ENCODE measurements around the gene CLEC2A.

DNA sequence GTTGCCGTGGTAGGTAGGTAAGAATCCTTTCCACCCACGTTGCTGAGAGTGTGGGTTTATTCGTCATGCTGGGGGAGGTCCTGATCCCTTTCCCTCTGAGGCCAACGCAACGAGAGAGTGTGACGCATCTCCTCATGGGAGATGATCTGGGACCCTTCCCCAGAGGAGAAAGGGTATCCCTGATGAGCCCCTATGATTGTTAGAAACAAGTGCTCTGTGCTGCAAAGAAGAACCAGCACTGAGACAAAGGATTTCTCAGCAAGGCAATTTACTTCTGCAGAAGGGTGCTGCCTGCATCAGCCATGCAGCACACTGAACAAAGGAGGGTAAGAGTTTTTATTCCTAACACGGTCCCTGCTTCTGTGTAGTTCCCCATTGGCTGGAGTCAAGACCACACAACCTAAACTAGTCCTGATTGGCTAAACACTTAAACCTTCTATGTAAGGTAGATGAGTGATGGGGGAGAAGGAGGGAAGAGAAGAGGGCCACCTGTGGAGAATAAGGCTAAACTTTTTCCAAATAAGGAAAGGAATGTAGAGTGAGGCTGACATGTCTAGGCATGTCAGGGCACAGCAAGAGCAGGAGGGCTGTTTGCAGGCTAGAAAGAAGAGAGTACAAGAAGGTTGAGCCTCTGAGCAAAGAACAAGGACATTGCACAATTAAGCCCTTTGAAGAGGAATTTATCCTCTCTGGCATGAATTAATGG, 21.3 kb downstream of the CLEC2A start:
- TF ChIP-seq, protein P1, sequence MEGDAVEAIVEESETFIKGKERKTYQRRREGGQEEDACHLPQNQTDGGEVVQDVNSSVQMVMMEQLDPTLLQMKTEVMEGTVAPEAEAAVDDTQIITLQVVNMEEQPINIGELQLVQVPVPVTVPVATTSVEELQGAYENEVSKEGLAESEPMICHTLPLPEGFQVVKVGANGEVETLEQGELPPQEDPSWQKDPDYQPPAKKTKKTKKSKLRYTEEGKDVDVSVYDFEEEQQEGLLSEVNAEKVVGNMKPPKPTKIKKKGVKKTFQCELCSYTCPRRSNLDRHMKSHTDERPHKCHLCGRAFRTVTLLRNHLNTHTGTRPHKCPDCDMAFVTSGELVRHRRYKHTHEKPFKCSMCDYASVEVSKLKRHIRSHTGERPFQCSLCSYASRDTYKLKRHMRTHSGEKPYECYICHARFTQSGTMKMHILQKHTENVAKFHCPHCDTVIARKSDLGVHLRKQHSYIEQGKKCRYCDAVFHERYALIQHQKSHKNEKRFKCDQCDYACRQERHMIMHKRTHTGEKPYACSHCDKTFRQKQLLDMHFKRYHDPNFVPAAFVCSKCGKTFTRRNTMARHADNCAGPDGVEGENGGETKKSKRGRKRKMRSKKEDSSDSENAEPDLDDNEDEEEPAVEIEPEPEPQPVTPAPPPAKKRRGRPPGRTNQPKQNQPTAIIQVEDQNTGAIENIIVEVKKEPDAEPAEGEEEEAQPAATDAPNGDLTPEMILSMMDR (IDR thresholded peaks at IDR 0.05; ENCODE audit: insufficient read depth, low read length, poor library complexity, severe bottlenecking) = no peak
- no peak for TF ChIP-seq EZH2phosphoT487 (conservative IDR thresholded peaks at IDR 0.05; ENCODE audit: low read length)
